ENCODE measurements around the gene SMTN. TPM values are rescaled to one million over a fixed set of nuclear protein-coding genes. Genes with fewer than 3 reads are reported as not detected.

Gene SMTN
- total RNA-seq, 1 experiment from 2014 or later = 145 TPM

DNA sequence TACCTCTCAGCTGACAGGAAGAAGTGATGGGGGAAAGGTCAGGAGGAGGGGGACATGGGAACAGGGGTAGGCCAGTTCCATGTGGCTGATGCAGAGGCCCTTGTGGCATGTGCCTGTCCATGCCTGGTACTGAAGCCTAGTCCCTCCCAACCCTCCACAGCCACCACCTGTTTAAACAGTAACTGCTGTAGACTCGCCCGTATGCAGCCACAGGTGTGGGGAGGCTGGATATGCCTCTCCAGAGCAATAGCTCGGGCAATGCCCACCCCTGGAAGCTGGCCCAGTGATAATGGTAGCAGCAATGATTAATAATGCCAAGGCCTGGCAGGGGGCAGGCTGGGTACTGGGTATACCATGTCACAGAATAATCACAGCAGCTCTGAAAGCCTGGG lies 2.3 kb downstream of the SMTN start:
- Histone ChIP-seq H3K36me3 (ENCODE audit: low read depth, low read length) (peaks cover 25% of the 10 kb centered on the region), H3K4me3 (ENCODE audit: low read length) (peak overlapping the region; percentile 73), H3K9me3 (ENCODE audit: low read length) (no peaks in the 10 kb centered on the region), H3K4me2 (ENCODE audit: low read length) (peak overlapping the region; percentile 95), H3K9me2 (replicated peaks; ENCODE audit: low read length) (no peaks in the 10 kb centered on the region), H3F3A (ENCODE audit: low read length, unreplicated experiment) (no peaks in the 10 kb centered on the region), H3K27me3 (ENCODE audit: low read length) (no peaks in the 10 kb centered on the region), H2AFZ (ENCODE audit: low read length) (no peak overlapping the region), H3K9ac (ENCODE audit: low read length) (peak overlapping the region; percentile 89; the same call in 1 of the 2 replicates), H3K4me1 (ENCODE audit: insufficient read depth, low read length) (peaks cover 33% of the 10 kb centered on the region), H4K20me1 (ENCODE audit: low read length) (peaks cover 17% of the 10 kb centered on the region; the same call in 1 of the 2 replicates), H3K79me2 (ENCODE audit: low read length) (peaks cover 58% of the 10 kb centered on the region), H3K27ac (ENCODE audit: low read length) (no peak overlapping the region)
- CTCF ChIA-PET = interaction anchor here (1.1 kb wide), 1 partner anchor 47 kb away, joined by 3 read pairs; no protein-coding TSS in a partner anchor
- ATAC-seq (no peak), DNase-seq (no peak)
- POLR2A ChIA-PET (ENCODE audit: unreplicated experiment) = no interaction called here
- no peak for TF ChIP-seq EZH2 (IDR thresholded peaks at IDR 0.05; ENCODE audit: low read length, unreplicated experiment)
- TF ChIP-seq EZH2phosphoT487 (IDR thresholded peaks at IDR 0.05; ENCODE audit: borderline replicate concordance, low read length) = no peak
- no peak for TF ChIP-seq CTCF (conservative IDR thresholded peaks at IDR 0.05; ENCODE audit: low read depth, low read length)
- intact Hi-C loops (cut with micrococcal nuclease) = loop anchor here (2.0 kb wide), 1 partner anchor 115 kb away; the partner anchor contains the start of genes MORC2 and TUG1
- BruUV-seq (replicated peaks) = no TSS peak

DNA sequence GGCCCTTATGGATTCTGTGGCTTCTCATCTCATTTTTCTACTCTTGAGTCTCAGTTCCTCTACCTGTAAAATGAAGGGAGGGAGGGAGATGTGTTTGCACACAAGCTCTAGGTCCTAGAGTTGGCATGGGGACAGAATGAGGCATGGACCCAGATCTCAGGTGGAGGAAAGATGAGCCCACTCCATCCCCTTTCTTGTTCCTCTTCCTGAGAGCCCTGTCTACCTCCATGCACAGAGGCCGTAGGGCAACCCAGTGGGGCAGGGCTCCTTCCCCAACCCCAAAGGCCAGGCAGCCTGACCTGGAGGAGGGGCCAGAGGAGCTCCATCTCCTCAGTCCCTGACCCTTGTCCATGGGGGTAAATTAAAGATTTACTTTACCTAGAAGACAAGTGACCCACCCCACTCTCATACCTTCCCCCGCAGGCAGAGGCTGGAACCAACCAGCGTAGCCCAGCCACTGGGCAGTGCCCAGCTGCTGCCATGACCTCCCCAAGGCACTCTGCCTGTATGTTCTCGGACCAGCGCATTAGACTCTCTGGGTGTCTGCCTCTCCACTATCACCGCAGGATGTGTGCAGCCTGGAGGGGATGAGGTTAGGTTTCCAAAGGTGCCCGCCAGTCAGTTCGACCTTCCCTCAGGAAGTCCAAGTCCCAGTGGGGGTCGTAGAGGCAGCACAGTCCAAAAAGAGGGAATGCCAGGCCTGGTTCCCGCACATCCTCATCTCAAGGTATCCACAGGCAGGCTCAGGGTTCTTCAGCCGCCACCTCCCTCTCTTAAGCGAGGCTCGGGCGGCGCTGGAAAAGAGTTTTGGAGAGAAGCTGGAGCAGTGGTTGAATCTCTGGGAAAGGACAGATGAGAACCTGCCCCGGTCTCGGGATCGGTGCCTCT lies 3.0 kb downstream of the SMTN start:
- no peaks in the 10 kb centered on the region for H3K27me3 ChIP-seq (ENCODE audit: low read length)
- H2AFZ ChIP-seq (ENCODE audit: low read length) = no peak overlapping the region
- H3K4me1 ChIP-seq (ENCODE audit: insufficient read depth, low read length) = peaks cover 33% of the 10 kb centered on the region
- no peaks in the 10 kb centered on the region for H3F3A ChIP-seq (ENCODE audit: low read length, unreplicated experiment)
- CTCF ChIA-PET = interaction anchor here (0.8 to 1.1 kb wide), 2 partner anchors 23 to 48 kb away, joined by 3 read pairs; partner anchors contain the start of gene SELENOM
- peaks cover 17% of the 10 kb centered on the region; the same call in 1 of the 2 replicates for H4K20me1 ChIP-seq (ENCODE audit: low read length)
- no peak overlapping the region for H3K27ac ChIP-seq (ENCODE audit: low read length)
- peaks cover 58% of the 10 kb centered on the region for H3K79me2 ChIP-seq (ENCODE audit: low read length)
- no peaks in the 10 kb centered on the region for H3K9me3 ChIP-seq (ENCODE audit: low read length)
- ATAC-seq = no peak
- H3K9me2 ChIP-seq (replicated peaks; ENCODE audit: low read length) = no peaks in the 10 kb centered on the region
- peak overlapping the region; percentile 73 for H3K4me3 ChIP-seq (ENCODE audit: low read length)
- H3K9ac ChIP-seq (ENCODE audit: low read length) = peak overlapping the region; percentile 33
- TF ChIP-seq EZH2phosphoT487 (IDR thresholded peaks at IDR 0.05; ENCODE audit: borderline replicate concordance, low read length) = no peak
- POLR2A ChIA-PET (ENCODE audit: unreplicated experiment) = no interaction called here
- intact Hi-C loops (cut with micrococcal nuclease) = loop anchor here (2.0 kb wide), 2 partner anchors 115 to 135 kb away; partner anchors contain the start of genes MORC2 and TUG1
- no peak for DNase-seq
- H3K4me2 ChIP-seq (ENCODE audit: low read length) = peak overlapping the region; percentile 95
- peaks cover 25% of the 10 kb centered on the region for H3K36me3 ChIP-seq (ENCODE audit: low read depth, low read length)
- BruUV-seq (replicated peaks) = TSS peak; percentile 30

DNA sequence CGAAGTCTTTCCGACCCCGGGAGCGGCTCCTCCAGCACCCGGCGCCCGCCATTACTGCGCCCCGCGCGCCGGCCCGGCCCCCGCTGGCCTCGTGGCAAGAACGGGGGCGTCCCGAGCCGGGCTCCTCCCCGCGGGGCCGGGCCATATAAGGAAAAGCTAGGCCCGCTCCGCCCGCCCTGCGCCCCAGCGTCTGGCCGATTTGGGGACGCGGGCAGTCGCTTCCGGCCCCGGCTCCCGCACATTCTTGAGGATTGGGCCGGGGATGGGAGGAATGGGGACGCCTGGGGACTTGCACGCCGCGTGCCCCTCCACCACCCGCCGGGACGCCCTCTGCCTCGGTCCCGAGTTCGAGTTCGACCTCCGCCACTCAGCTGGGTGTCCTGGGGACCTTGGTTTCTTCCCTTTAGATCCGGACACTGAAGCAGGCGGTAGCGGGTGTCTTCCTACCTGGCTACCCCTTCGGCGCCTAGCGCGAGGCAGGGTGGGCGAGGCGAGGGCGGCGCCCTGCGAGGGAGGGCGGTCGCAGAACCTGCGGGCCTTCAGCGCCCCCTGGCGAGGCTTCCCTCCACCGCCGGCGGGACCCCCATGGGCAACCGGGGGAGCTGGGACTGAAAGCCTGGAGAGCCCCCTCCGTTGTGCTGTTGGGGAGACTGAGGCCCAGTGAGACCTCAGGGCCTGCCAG lies 3.8 kb downstream of the SMTN start:
- ATAC-seq (no peak), DNase-seq (no peak)
- CTCF ChIA-PET = interaction anchor here (0.7 to 0.8 kb wide), 2 partner anchors 17 to 22 kb away, joined by 3 to 4 read pairs; partner anchors contain the start of gene SELENOM
- peak; percentile 55 for TF ChIP-seq CTCF (conservative IDR thresholded peaks at IDR 0.05; ENCODE audit: low read depth, low read length)
- no peak for TF ChIP-seq EZH2phosphoT487 (IDR thresholded peaks at IDR 0.05; ENCODE audit: borderline replicate concordance, low read length)
- Histone ChIP-seq H3K79me2 (ENCODE audit: low read length) (peaks cover 58% of the 10 kb centered on the region), H3F3A (ENCODE audit: low read length, unreplicated experiment) (no peaks in the 10 kb centered on the region), H3K27me3 (ENCODE audit: low read length) (no peaks in the 10 kb centered on the region), H3K9me2 (replicated peaks; ENCODE audit: low read length) (no peaks in the 10 kb centered on the region), H3K9me3 (ENCODE audit: low read length) (no peaks in the 10 kb centered on the region), H3K36me3 (ENCODE audit: low read depth, low read length) (peaks cover 25% of the 10 kb centered on the region), H2AFZ (ENCODE audit: low read length) (no peak overlapping the region), H3K27ac (ENCODE audit: low read length) (no peak overlapping the region), H3K4me3 (ENCODE audit: low read length) (peak overlapping the region; percentile 73; the same call in 1 of the 2 replicates), H3K4me1 (ENCODE audit: insufficient read depth, low read length) (peaks cover 33% of the 10 kb centered on the region), H3K9ac (ENCODE audit: low read length) (peak overlapping the region; percentile 33; the same call in 1 of the 2 replicates), H4K20me1 (ENCODE audit: low read length) (peaks cover 17% of the 10 kb centered on the region; the same call in 1 of the 2 replicates), H3K4me2 (ENCODE audit: low read length) (peak overlapping the region; percentile 95)
- BruUV-seq (replicated peaks) = no TSS peak
- intact Hi-C loops (cut with micrococcal nuclease) = loop anchor here (2.0 kb wide), 1 partner anchor 136 kb away; no protein-coding TSS in a partner anchor
- POLR2A ChIA-PET (ENCODE audit: unreplicated experiment) = interaction anchor here (0.5 kb wide), 1 partner anchor 18 kb away, joined by 5 read pairs; no protein-coding TSS in a partner anchor

Measured in PC-3 (cell line).